ENCODE results near the gene KLHL29. TPM values are rescaled to one million over a fixed set of nuclear protein-coding genes. Genes with fewer than 3 reads are reported as not detected.

KLHL29 gene
- total and polyA plus RNA-seq, 10 donors, result 1.5 to 30.5 (median 9.4) TPM

- intact Hi-C loops (cut with DNase I; ENCODE audit: low total_unique reads), result no loop called here
- DNase-seq, result peak; percentile 54
- TF ChIP-seq POLR2A (IDR thresholded peaks at IDR 0.05) (no peak), CTCF (IDR thresholded peaks at IDR 0.05 in 8 of 11, conservative IDR thresholded peaks at IDR 0.05 in 3 of 11) (no peak), POLR2AphosphoS5 (IDR thresholded peaks at IDR 0.05) (no peak)
- H3K27me3 ChIP-seq (replicated peaks in 1 of 7), result no peaks in the 10 kb centered on the region
- no peaks in the 10 kb centered on the region for H3K36me3 ChIP-seq
- H3K4me3 ChIP-seq, result no peak overlapping the region
- no peaks in the 10 kb centered on the region for H3K9me3 ChIP-seq
- WGBS, 5 donors, result 82 to 98% (median 88%) methylated on average over 4 to 5 of the region's 5 CpGs
- peaks cover 0 to 4% (median 0%) of the 10 kb centered on the region in 6 donors for H3K4me1 ChIP-seq
- no peak overlapping the region for H3K27ac ChIP-seq
Measured at GRCh38 chr2:23632831-23633395, 247.9 kb downstream of the KLHL29 start.

- Histone ChIP-seq H3K9me3 (no peaks in the 10 kb centered on the region), H3K27ac (no peak overlapping the region), H3K36me3 (no peaks in the 10 kb centered on the region), H3K27me3 (replicated peaks in 1 of 7) (no peaks in the 10 kb centered on the region), H3K4me3 (no peak overlapping the region), H3K4me1 (peaks cover 0 to 4% (median 0%) of the 10 kb centered on the region in 6 donors)
- TF ChIP-seq CTCF (IDR thresholded peaks at IDR 0.05 in 8 of 11, conservative IDR thresholded peaks at IDR 0.05 in 3 of 11) (no peak), POLR2A (IDR thresholded peaks at IDR 0.05) (no peak), POLR2AphosphoS5 (IDR thresholded peaks at IDR 0.05) (no peak)
- intact Hi-C loops (cut with DNase I; ENCODE audit: low total_unique reads), result no loop called here
- WGBS, 5 donors, result 82 to 93% (median 89%) methylated on average over 4 to 8 of the region's 8 CpGs
- peak; percentile 55 for DNase-seq
Measured at GRCh38 chr2:23633966-23634365, 249.0 kb downstream of the KLHL29 start.

DNA sequence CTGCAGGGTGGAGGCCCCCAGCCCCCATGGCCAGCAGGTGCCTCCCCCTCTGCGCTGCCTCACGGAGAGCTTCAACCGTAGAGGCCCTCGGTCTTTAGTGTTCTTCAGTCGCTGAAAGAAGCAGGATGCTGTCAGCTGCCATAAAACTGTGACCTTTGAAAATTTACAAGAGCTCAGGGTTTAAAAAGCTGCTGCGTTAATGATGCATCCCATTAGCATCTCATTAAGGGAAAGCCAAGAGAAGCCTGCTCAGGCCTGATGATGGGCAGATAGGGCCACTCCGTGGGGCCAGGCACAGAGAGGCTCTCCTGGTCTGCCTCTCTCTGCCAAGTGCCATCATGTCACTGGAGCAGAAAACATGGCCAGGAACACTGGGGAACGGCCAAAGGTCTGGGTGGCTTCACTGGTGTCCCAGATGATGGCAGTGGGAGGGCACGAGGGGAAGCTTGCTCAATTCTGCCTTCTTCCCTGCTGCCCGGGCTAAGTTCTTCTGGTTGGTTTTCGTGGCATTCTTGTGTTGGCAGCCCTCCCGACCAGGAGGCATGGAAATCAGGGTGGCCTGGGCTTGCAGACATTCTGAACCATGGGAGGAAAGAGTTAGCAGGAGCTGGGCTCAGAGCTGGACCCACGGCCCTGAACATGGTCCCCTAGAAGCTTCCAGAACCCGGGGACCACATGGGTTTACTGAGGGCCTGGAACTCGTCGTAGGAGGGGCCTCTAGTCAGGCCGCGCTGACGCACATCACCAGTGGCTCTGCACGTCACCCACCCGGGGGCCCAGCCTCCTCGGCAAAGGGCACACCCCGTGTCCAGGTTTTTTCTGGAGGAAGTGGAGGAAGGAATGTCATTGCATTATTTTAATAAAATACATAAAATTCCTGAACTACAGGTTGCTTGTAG is 250.7 kb downstream of the KLHL29 start:
- intact Hi-C loops (cut with DNase I; ENCODE audit: low total_unique reads), result no loop called here
- DNase-seq, result peak; percentile 67
- Histone ChIP-seq H3K4me3 (no peak overlapping the region), H3K27me3 (replicated peaks in 1 of 7) (no peaks in the 10 kb centered on the region), H3K36me3 (peaks cover 0 to 2% (median 0%) of the 10 kb centered on the region in 6 donors), H3K4me1 (peaks cover 0 to 4% (median 0%) of the 10 kb centered on the region in 6 donors), H3K27ac (peak overlapping the region in 1 of 8 donors; percentile 62), H3K9me3 (no peaks in the 10 kb centered on the region)
- WGBS, 5 donors, result 75 to 89% (median 82%) methylated on average over 21 to 23 of the region's 23 CpGs
- TF ChIP-seq POLR2A (IDR thresholded peaks at IDR 0.05) (no peak), CTCF (IDR thresholded peaks at IDR 0.05 in 8 of 11, conservative IDR thresholded peaks at IDR 0.05 in 3 of 11) (no peak), POLR2AphosphoS5 (IDR thresholded peaks at IDR 0.05) (no peak)

DNA sequence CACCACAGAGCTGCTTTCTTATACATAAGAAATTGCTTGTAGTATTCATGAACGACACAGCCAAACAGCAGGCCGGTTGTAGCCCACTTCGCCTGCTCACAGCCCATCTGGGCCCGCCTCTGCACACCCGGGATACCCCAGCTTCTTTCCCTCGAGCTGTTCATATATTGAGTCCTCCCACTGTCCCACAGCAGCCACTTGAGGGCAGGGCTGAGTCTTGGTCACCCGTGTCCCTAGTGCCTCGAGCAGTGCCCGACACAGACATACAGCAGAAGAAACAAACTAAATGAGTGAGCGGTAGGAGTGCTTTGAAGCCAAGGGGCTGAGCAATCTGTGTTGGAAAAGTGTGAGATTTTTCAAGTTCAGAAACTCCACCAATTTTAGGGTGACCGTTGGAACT is 251.4 kb downstream of the KLHL29 start:
- WGBS, 5 donors, result 62 to 84% (median 74%) methylated on average over 11 of the region's 11 CpGs
- H3K27ac ChIP-seq, result peak overlapping the region in 4 of 8 donors; percentile 21 to 63 (median 56)
- no peaks in the 10 kb centered on the region for H3K27me3 ChIP-seq (replicated peaks in 1 of 7)
- H3K4me3 ChIP-seq, result no peak overlapping the region
- TF ChIP-seq CTCF (IDR thresholded peaks at IDR 0.05 in 8 of 11, conservative IDR thresholded peaks at IDR 0.05 in 3 of 11) (peak in 2 of 11 experiments; percentile 5 to 15), POLR2A (IDR thresholded peaks at IDR 0.05) (no peak)
- H3K36me3 ChIP-seq, result peaks cover 0 to 5% (median 0%) of the 10 kb centered on the region in 6 donors
- intact Hi-C loops (cut with DNase I; ENCODE audit: low total_unique reads), result no loop called here
- H3K9me3 ChIP-seq, result no peaks in the 10 kb centered on the region
- DNase-seq, result peak; percentile 56
- peaks cover 0 to 4% (median 0%) of the 10 kb centered on the region in 6 donors for H3K4me1 ChIP-seq
